PC-9 (cell line): Measurements from ENCODE around the gene PDE3A. TPM values are rescaled to one million over a fixed set of nuclear protein-coding genes. Genes with fewer than 3 reads are reported as not detected.

Experiments
- BruUV-seq: library from RNA; stranded (reverse); fragments of 400-500 nt; replicated peaks from 2 replicates; lab custom pipeline; 2021; lab: Mats Ljungman, UMichigan
- CTCF ChIA-PET: fragments of 300-600 bp; sonication (Branson Sonifier 250); formaldehyde crosslinking; loops from one replicate; lab custom pipeline; 2022; ENCODE audit warnings: antibody characterized with exemption; lab: Charles Lee
- POLR2A ChIA-PET: fragments of 300-600 bp; sonication (Branson Sonifier 250); formaldehyde crosslinking; loops from one replicate; lab custom pipeline; 2022; ENCODE audit warnings: antibody characterized with exemption; ENCODE audit not compliant: unreplicated experiment; lab: Charles Lee
- DNase-seq, 2 experiments: peaks; one replicate each; pipeline versions ENCODE4 v3.0.0 to v3.0.0-alpha.2; 2015 to 2022; ENCODE audit warnings: mixed read lengths in 1 of 2
- H2AFZ ChIP-seq: fragments of 200-600 bp; sonication (generic); 2 replicates; pipeline ENCODE4 v1.8.1; 2017; ENCODE audit warnings: antibody characterized with exemption
- H3F3A ChIP-seq: fragments of 200-600 bp; sonication (generic); 2 replicates; pipeline ENCODE4 v1.8.1; 2017; ENCODE audit warnings: antibody characterized with exemption, mild to moderate bottlenecking, low read depth; ENCODE audit not compliant: insufficient read depth
- H3K27ac ChIP-seq: fragments of 200-600 bp; sonication (generic); 2 replicates; pipeline ENCODE4 v1.6.1; 2016; ENCODE audit warnings: mixed run types
- H3K27me3 ChIP-seq: fragments of 200-600 bp; sonication (generic); 2 replicates; pipeline ENCODE4 v1.6.1; 2016; ENCODE audit warnings: low read depth, mixed run types; ENCODE audit not compliant: insufficient read depth
- H3K36me3 ChIP-seq: fragments of 200-600 bp; sonication (generic); 2 replicates; pipeline ENCODE4 v1.6.1; 2016; ENCODE audit warnings: low read depth, mixed run types
- H3K4me1 ChIP-seq: fragments of 200-600 bp; sonication (generic); replicated peaks from 2 replicates; pipeline ENCODE4 v1.6.1; 2016; ENCODE audit warnings: mixed run types; ENCODE audit not compliant: insufficient read depth
- H3K4me2 ChIP-seq: fragments of 200-600 bp; sonication (generic); 2 replicates; pipeline ENCODE4 v1.6.1; 2017; ENCODE audit warnings: mixed run types
- H3K4me3 ChIP-seq: fragments of 200-600 bp; sonication (generic); 2 replicates; pipeline ENCODE4 v1.6.1; 2016; ENCODE audit warnings: mixed run types
- H3K79me2 ChIP-seq: fragments of 200-600 bp; sonication (generic); 2 replicates; pipeline ENCODE4 v1.6.1; 2017; ENCODE audit warnings: low read depth, mixed run types
- H3K9me2 ChIP-seq: fragments of 200-600 bp; sonication (generic); 2 replicates; pipeline ENCODE4 v1.8.1; 2017; ENCODE audit warnings: mild to moderate bottlenecking; ENCODE audit not compliant: insufficient read depth
- H3K9me3 ChIP-seq: fragments of 200-600 bp; sonication (generic); 2 replicates; pipeline ENCODE4 v1.8.1; 2016; ENCODE audit warnings: low read depth; ENCODE audit not compliant: insufficient read depth
- H4K20me1 ChIP-seq: fragments of 200-600 bp; sonication (generic); 2 replicates; pipeline ENCODE4 v1.8.1; 2017; ENCODE audit not compliant: insufficient read depth
- EZH2 ChIP-seq: fragments of 200-600 bp; sonication (generic); IDR thresholded peaks from 2 replicates; pipeline ENCODE4 v1.8.0; 2017; ENCODE audit warnings: antibody characterized with exemption, low read depth
- intact Hi-C: fragments of 100-400 bp; cut with micrococcal nuclease; formaldehyde crosslinking; loops from one replicate; pipeline ENCODE4 v1.10.0; 2022; ENCODE audit not compliant: unreplicated experiment
- total RNA-seq: library from RNA; stranded (reverse); gene quantifications from 2 replicates; pipeline ENCODE4 v1.2.3, GENCODE V29; 2021
- TF ChIP-seq, protein P1 (sequence below): fragments of 200-600 bp; sonication (generic); conservative IDR thresholded peaks from 2 replicates; pipeline ENCODE4 v1.6.1; 2017; ENCODE audit warnings: mixed run types, antibody characterized with exemption, mild to moderate bottlenecking, moderate library complexity

PDE3A gene
- total RNA-seq, 1 experiment from 2014 or later, result not detected

DNA sequence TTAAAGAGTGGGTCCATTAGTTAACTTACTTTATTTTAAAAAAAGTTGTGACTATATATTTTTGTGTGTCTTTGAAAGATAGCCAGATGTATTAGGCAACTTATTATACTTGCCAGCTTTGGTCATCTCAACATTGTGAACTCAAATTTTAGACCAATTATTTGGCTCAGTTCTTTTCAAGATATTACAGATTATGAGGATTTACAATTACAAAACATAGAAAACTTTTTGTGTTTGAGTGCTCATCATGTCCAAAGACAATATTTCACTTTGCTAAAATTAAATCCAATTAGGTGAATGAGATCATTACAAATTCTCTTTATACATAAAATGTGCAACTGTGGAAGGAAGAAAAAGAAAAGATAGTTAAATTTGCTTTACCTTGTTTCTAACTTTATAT lies 18.3 kb upstream of the PDE3A start:
- H3K79me2 ChIP-seq, result no peaks in the 10 kb centered on the region
- H4K20me1 ChIP-seq, result no peaks in the 10 kb centered on the region
- H3K9me2 ChIP-seq, result no peaks in the 10 kb centered on the region
- POLR2A ChIA-PET, result no interaction called here
- no peaks in the 10 kb centered on the region for H3K27me3 ChIP-seq
- no peak overlapping the region for H3K27ac ChIP-seq
- no peak overlapping the region for H3K4me3 ChIP-seq
- H3K4me1 ChIP-seq, result no peaks in the 10 kb centered on the region
- no peak overlapping the region for H3K4me2 ChIP-seq
- no peak for DNase-seq
- CTCF ChIA-PET, result no interaction called here
- H3K9me3 ChIP-seq, result no peaks in the 10 kb centered on the region
- intact Hi-C loops, result no loop called here
- TF ChIP-seq, protein P1, sequence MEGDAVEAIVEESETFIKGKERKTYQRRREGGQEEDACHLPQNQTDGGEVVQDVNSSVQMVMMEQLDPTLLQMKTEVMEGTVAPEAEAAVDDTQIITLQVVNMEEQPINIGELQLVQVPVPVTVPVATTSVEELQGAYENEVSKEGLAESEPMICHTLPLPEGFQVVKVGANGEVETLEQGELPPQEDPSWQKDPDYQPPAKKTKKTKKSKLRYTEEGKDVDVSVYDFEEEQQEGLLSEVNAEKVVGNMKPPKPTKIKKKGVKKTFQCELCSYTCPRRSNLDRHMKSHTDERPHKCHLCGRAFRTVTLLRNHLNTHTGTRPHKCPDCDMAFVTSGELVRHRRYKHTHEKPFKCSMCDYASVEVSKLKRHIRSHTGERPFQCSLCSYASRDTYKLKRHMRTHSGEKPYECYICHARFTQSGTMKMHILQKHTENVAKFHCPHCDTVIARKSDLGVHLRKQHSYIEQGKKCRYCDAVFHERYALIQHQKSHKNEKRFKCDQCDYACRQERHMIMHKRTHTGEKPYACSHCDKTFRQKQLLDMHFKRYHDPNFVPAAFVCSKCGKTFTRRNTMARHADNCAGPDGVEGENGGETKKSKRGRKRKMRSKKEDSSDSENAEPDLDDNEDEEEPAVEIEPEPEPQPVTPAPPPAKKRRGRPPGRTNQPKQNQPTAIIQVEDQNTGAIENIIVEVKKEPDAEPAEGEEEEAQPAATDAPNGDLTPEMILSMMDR, result no peak
- no peak for TF ChIP-seq EZH2
- no peaks in the 10 kb centered on the region for H3K36me3 ChIP-seq
- no peak overlapping the region for H2AFZ ChIP-seq
- H3F3A ChIP-seq, result no peaks in the 10 kb centered on the region
- BruUV-seq, result no TSS peak

DNA sequence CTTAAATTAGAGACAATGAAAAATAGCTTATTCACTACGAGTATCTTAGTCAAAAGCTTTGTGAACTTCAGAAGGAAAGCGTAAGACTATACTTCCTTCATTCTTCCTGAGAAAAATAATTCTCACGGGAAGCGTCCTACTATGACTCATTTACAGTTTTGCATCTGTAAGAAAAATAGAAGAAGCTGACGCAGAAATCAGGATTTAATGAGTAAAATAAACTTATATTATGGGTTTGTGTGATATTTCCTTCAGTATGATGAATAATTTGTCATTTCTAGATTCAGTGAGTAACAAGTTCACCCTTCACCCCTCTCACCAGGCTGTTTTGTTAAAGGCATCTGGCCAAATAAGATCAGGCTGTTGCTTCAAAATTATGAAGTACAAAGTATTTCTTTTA lies 17.8 kb upstream of the PDE3A start:
- Histone ChIP-seq H3K4me2 (no peak overlapping the region), H3K27me3 (no peaks in the 10 kb centered on the region), H3K4me1 (no peaks in the 10 kb centered on the region), H3K79me2 (no peaks in the 10 kb centered on the region), H3K4me3 (no peak overlapping the region), H2AFZ (no peak overlapping the region), H4K20me1 (no peaks in the 10 kb centered on the region), H3F3A (no peaks in the 10 kb centered on the region), H3K9me3 (no peaks in the 10 kb centered on the region), H3K9me2 (no peaks in the 10 kb centered on the region), H3K27ac (no peak overlapping the region), H3K36me3 (no peaks in the 10 kb centered on the region)
- intact Hi-C loops, result no loop called here
- BruUV-seq, result no TSS peak
- CTCF ChIA-PET, result no interaction called here
- POLR2A ChIA-PET, result no interaction called here
- TF ChIP-seq, protein P1, result no peak
- TF ChIP-seq EZH2, result no peak
- DNase-seq, result no peak

DNA sequence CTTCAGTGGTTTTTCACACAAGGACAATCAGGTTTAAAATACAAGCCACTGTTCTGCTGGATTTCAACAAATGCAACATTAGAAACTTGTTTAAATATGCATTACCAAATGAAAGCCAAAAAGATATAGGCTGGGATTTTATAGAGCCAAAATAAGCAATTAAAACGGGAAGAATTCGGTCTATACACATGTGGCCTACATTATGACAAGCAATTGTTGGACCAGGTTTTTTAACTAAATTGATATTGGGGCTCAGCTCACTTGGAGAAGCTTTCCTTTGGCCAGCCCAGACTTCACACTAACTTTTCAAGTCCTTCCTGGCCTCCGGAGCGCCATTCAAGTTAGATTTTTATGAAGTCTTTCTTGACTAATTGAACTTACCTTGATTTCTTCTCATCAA lies 16.9 kb upstream of the PDE3A start:
- TF ChIP-seq EZH2, result no peak
- TF ChIP-seq, protein P1, result no peak

More for the DNA sequence above, 16.9 kb upstream of the PDE3A start:
- ChIA-PET CTCF (no interaction called here), POLR2A (no interaction called here)
- Histone ChIP-seq H3K27me3 (no peaks in the 10 kb centered on the region), H3F3A (no peaks in the 10 kb centered on the region), H3K9me2 (no peaks in the 10 kb centered on the region), H3K9me3 (no peaks in the 10 kb centered on the region), H2AFZ (no peak overlapping the region), H3K79me2 (no peaks in the 10 kb centered on the region), H3K27ac (no peak overlapping the region), H3K36me3 (no peaks in the 10 kb centered on the region), H4K20me1 (no peaks in the 10 kb centered on the region), H3K4me1 (no peaks in the 10 kb centered on the region), H3K4me3 (no peak overlapping the region), H3K4me2 (no peak overlapping the region)
- DNase-seq, result no peak
- BruUV-seq, result no TSS peak
- intact Hi-C loops, result no loop called here
